ENCODE results near the gene MAP3K8. TPM values are rescaled to one million over a fixed set of nuclear protein-coding genes. Genes with fewer than 3 reads are reported as not detected.

Gene MAP3K8
- polyA plus RNA-seq, 3 donors, result 4.9 to 111 (median 45.0) TPM

DNA sequence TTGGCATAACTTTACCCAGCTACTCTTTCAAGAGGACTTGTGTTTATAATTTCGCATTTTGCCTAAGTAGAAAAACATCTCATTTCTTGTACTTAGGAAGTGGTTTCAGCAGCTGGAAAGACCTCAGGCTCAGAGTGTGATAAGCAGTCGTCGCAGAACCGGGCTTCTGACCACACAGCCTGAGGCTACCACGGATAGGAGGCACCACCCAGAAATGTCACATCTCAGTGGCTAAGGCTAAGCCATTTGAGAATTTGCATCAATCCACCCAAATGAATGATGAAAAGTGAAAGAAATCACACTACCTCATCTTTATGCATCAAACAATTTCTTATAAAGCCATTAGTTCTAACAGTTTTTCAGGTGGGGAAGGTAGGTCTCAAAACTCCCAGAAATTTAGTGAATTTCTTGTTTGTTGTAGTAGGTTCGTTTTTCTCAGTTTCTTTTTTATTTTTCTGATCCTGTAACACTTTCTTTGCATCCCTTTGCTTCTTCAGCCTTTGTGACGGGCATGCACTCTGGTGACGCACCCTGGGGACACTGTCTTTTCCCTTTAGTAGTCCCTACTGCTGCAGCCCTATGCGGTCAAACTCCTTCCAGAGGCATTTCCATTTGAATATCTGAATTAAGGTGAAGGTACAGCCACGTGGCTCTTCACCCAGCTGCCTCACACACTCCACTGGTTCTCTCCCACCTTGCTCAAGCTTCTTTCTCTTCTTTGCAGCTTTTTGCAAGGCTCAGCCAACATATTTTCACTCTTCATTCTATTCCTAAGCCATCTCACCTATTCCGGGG, 68.5 kb downstream of the MAP3K8 start:
- no peak overlapping the region for H3K27ac ChIP-seq (ENCODE audit: low read depth, low read length)
- 54 to 55% (median 55%) methylated on average over 11 of the region's 11 CpGs for WGBS, 3 donors

- WGBS, 3 donors, result 80 to 88% (median 88%) methylated on average over 10 of the region's 10 CpGs
Observed at GRCh38 chr10:30503700-30504266, 69.8 kb downstream of the MAP3K8 start.

DNA sequence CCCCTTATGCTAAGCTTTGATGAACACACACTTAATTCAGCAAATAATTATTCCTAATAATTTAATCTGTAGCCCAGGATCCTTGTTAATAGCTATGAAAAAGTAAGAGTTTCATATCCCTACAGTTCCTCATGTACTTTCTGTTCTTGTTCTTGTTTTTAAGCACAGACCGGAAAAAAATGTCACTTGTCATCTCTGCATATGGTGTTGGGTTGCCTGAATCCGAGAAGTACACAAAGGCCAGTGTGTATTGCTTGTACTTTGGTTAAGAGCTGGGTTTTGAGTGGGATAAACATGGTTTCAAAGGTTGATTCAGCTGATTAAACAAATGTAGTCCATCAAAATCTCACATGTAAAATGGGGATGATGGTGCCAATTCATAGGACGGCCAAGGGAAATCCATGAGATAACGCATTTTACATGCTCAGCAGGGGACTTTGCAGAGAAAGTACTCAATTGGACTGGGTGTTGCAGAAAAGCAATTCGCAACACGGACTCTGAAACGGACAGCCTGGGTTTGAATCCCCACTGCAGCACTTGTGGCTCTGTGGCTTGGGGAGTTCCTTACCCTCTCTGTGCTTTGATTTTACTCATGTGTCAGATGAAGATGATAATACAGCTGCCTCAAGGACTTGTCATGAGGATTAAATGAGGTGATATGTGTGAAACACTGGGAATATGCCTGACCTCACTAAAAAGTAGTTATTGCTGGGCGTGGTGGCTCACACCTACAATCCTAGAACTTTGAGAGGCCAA, 71.7 kb downstream of the MAP3K8 start:
- WGBS, 3 donors, result 76 to 86% (median 76%) methylated on average over 8 of the region's 8 CpGs
- no peak overlapping the region for H3K27ac ChIP-seq (ENCODE audit: low read depth, low read length)

More at GRCh38 chr10:30503700-30504266, 69.8 kb downstream of the MAP3K8 start:
- no peak overlapping the region for H3K27ac ChIP-seq (ENCODE audit: low read depth, low read length)

DNA sequence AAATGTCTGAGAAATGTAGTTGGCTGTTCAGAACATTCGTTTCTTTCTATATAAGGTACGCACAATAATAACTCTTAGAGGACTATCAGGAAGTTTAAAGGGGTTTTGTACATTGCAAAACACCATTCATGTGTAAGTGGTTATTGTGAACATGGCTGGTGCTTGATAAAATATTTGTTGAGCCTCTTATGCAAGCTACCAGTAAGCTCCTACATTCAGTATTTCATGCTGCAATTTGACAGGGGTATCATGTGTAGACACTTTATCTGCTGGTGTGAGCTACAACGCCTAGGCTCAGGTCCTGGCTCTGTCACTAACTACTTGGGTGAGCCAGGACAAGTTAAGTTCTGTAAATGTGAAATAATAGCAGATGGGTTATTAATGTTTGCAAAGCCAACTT, 75.5 kb downstream of the MAP3K8 start:
- WGBS, 3 donors, result 62 to 70% (median 70%) methylated on average over 3 of the region's 3 CpGs
- H3K27ac ChIP-seq (ENCODE audit: low read depth, low read length), result no peak overlapping the region

- no peak overlapping the region for H3K27ac ChIP-seq (ENCODE audit: low read depth, low read length)
- WGBS, 3 donors, result 64 to 72% (median 66%) methylated on average over 8 of the region's 8 CpGs
Observed at GRCh38 chr10:30510184-30510931, 76.4 kb downstream of the MAP3K8 start.

GRCh38 chr10:30510932-30511700, 77.1 kb downstream of the MAP3K8 start:
- 51 to 67% (median 65%) methylated on average over 4 of the region's 4 CpGs for WGBS, 3 donors
- H3K27ac ChIP-seq (ENCODE audit: low read depth, low read length), result no peak overlapping the region

Other genes with a start within 250 kb of the MAP3K8 start
- gene MTPAP, start 84.9 kb upstream of the MAP3K8 start, polyA plus RNA-seq, result 1 to 10 TPM; 2.9 to 7.6 (median 5.8) TPM
- not detected for gene LYZL2, start 195.6 kb downstream of the MAP3K8 start, polyA plus RNA-seq